GM23338 (cell line): ENCODE measurements around the gene SHISA4. TPM values are rescaled to one million over a fixed set of nuclear protein-coding genes. Genes with fewer than 3 reads are reported as not detected.

Experiments used
- EZH2phosphoT487 ChIP-seq: fragments of 200-600 bp; sonication (generic); IDR thresholded peaks from one replicate; pipeline ENCODE4 v1.8.1; 2018; ENCODE audit warnings: antibody characterized with exemption; ENCODE audit not compliant: unreplicated experiment
- JUNB ChIP-seq: IDR thresholded peaks from one replicate; pipeline ENCODE4 v1.6.1; 2016; ENCODE audit warnings: antibody characterized with exemption; ENCODE audit not compliant: unreplicated experiment
- ZNF462 ChIP-seq: fragments of 250-450 bp; sonication (Bioruptor Pico); IDR thresholded peaks from 2 replicates; pipeline ENCODE4 v1.5.0; 2020; ENCODE audit warnings: mild to moderate bottlenecking, moderate library complexity
- polyA plus RNA-seq: library from polyadenylated mRNA; unstranded; fragments of >200 nt; fragmentation: Nextera tagmentation; extraction: Ambion mirVana; gene quantifications from 2 replicates; pipeline ENCODE4 v1.2.1, GENCODE V29; 2016
- total RNA-seq: library from RNA; depleted of rRNA; stranded (reverse); fragments of >200 nt; shearing (Covaris generic); gene quantifications from 2 replicates; pipeline ENCODE4 v1.2.3, GENCODE V29; 2014
- TF ChIP-seq, protein P1 (sequence below): IDR thresholded peaks from one replicate; pipeline ENCODE4 v1.6.1; 2018; ENCODE audit warnings: antibody characterized with exemption; ENCODE audit not compliant: unreplicated experiment

Gene SHISA4
- total and polyA plus RNA-seq, 2 experiments from 2014 or later: 8.0 to 9.2 TPM

DNA sequence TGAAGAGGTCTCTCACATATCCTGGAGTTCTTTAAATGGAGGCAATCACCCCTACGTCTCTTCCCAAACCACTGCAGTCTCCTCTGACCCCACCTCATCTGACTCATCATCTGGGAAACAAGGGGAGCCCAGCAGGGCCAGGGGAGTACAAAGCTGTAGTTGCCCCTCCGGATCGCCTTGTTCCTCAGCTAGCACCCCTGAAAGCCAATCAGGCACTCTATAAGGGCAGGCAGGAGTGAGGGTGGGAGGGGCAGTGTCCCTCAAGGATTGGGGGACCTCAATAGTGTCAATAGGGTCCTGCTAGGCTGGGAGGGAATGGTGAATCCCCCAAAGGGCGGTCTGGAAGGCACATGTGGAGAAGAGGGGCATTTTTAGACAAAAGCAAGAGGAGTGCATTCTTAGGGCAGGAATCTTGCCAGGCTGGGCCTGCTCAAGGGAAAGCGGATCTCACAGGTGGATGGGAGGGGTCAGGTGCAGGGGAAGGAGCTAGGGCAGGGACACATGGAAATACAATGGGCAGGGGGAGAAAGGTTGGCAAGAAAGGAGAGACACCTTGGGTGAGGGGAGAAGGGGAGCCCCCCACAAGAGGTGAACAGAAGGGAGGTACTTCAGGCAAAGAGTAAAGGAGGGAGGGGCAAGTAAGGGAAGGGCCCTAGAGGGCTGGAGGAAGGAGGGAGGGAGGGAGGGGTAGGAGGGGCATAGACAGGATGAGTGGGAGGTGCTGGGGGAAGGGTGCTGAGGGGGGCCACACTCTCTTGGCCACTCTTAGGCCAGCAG, 5.8 kb downstream of the SHISA4 start (continued):
- TF ChIP-seq ZNF462 (CRISPR knock-in tag): no peak
- TF ChIP-seq EZH2phosphoT487: no peak
- TF ChIP-seq, protein P1, sequence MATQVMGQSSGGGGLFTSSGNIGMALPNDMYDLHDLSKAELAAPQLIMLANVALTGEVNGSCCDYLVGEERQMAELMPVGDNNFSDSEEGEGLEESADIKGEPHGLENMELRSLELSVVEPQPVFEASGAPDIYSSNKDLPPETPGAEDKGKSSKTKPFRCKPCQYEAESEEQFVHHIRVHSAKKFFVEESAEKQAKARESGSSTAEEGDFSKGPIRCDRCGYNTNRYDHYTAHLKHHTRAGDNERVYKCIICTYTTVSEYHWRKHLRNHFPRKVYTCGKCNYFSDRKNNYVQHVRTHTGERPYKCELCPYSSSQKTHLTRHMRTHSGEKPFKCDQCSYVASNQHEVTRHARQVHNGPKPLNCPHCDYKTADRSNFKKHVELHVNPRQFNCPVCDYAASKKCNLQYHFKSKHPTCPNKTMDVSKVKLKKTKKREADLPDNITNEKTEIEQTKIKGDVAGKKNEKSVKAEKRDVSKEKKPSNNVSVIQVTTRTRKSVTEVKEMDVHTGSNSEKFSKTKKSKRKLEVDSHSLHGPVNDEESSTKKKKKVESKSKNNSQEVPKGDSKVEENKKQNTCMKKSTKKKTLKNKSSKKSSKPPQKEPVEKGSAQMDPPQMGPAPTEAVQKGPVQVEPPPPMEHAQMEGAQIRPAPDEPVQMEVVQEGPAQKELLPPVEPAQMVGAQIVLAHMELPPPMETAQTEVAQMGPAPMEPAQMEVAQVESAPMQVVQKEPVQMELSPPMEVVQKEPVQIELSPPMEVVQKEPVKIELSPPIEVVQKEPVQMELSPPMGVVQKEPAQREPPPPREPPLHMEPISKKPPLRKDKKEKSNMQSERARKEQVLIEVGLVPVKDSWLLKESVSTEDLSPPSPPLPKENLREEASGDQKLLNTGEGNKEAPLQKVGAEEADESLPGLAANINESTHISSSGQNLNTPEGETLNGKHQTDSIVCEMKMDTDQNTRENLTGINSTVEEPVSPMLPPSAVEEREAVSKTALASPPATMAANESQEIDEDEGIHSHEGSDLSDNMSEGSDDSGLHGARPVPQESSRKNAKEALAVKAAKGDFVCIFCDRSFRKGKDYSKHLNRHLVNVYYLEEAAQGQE: no peak
- TF ChIP-seq JUNB: no peak
